ENCODE results near the gene DNAJB6. TPM values are rescaled to one million over a fixed set of nuclear protein-coding genes. Genes with fewer than 3 reads are reported as not detected.

DNAJB6 gene
- total RNA-seq, 5 donors from 2014 or later (not counting 1 experiment from before 2014, with no cell fraction given) = 80.7 to 195 (median 89.1) TPM

DNA sequence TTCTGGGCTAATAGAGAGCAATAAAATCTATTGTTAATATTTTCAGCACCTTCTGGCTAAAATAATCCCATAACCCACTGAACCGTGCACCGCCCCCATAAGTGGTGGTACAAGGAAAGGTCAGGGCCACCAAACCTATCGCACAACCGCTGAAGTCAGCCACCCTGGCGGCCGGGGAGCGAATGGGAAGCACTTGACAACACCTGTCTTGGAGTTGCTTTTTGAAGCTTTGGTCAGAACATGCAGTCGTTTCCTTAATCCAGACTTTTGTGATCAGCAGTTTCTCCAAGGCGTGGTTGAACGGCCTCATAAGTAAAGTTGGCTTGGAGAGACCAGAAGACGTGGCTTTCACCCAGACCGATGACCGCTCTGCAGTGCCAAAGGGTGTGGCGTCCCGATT is 97.4 kb downstream of the DNAJB6 start:
- no peaks in the 10 kb centered on the region for H3K9me3 ChIP-seq
- POLR2A ChIA-PET = no interaction called here
- H3K4me1 Mint-ChIP-seq = peaks cover 13 to 19% (median 15%) of the 10 kb centered on the region in 3 donors
- no peaks in the 10 kb centered on the region for H3K36me3 ChIP-seq (ENCODE audit: control insufficient read depth in 2 of 2, extremely low read depth in 1 of 2, insufficient read depth in 1 of 2, low read length in 1 of 2)
- CTCF ChIA-PET = interaction anchor here in 1 of 2 donors (0.6 kb wide), 1 partner anchor 244 kb away, joined by 3 read pairs; no protein-coding TSS in a partner anchor
- no peak overlapping the region for H3K27ac ChIP-seq (ENCODE audit: low read length)
- DNase-seq (peak in 1 of 35 experiments; percentile 7), ATAC-seq (replicated peaks in 1 of 4) (no peak)
- no peaks in the 10 kb centered on the region for H3K9me3 Mint-ChIP-seq
- no peak overlapping the region for H3K4me3 ChIP-seq (ENCODE audit: control insufficient read depth in 1 of 2, extremely low read depth in 1 of 2, low read length in 1 of 2)
- peaks cover 0 to 19% of the 10 kb centered on the region in 2 experiments for H3K27me3 ChIP-seq (replicated peaks in 1 of 2; ENCODE audit: control insufficient read depth in 2 of 2, extremely low read depth in 1 of 2, insufficient read depth in 2 of 2, low read length in 1 of 2)
- H3K36me3 Mint-ChIP-seq = no peaks in the 10 kb centered on the region
- H3K27ac Mint-ChIP-seq = no peak overlapping the region
- H3K27me3 Mint-ChIP-seq = no peaks in the 10 kb centered on the region
- WGBS (ENCODE audit: insufficient coverage) = 79% methylated on average over 8 of the region's 15 CpGs
- H3K4me1 ChIP-seq (ENCODE audit: control insufficient read depth in 1 of 2, extremely low read depth in 1 of 2, insufficient read depth in 2 of 2, low read length in 2 of 2) = peaks cover 0 to 13% of the 10 kb centered on the region in 2 experiments
- H3K4me3 Mint-ChIP-seq = no peak overlapping the region

DNA sequence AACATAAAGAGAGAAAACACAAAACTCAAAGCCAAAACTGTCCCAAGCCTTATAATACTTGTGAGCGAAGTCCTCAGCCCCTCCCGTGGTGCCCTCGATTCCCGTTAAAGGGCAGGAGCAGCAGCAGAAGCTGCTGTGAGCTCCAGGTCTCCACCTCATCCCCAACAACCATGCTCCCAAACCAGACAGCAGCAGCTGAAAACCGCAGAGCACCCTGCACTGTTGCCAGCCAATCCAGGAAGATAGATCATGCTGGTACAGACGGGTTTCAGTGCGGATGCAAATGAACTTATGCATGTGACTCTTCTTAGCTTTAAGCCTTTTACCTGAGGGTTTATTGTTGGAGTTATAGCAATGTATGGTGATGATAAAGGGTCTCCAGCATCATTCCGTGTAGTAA is 97.9 kb downstream of the DNAJB6 start:
- WGBS (ENCODE audit: insufficient coverage) = 86% methylated on average over 8 of the region's 8 CpGs
- no peaks in the 10 kb centered on the region for H3K36me3 Mint-ChIP-seq
- ATAC-seq (replicated peaks in 1 of 4) (no peak), DNase-seq (no peak)
- H3K27ac ChIP-seq (ENCODE audit: low read length) = no peak overlapping the region
- no peak overlapping the region for H3K4me3 Mint-ChIP-seq
- peaks cover 0 to 19% of the 10 kb centered on the region in 2 experiments for H3K27me3 ChIP-seq (replicated peaks in 1 of 2; ENCODE audit: control insufficient read depth in 2 of 2, extremely low read depth in 1 of 2, insufficient read depth in 2 of 2, low read length in 1 of 2)
- no peaks in the 10 kb centered on the region for H3K27me3 Mint-ChIP-seq
- H3K27ac Mint-ChIP-seq = no peak overlapping the region
- no peaks in the 10 kb centered on the region for H3K9me3 Mint-ChIP-seq
- H3K4me3 ChIP-seq (ENCODE audit: control insufficient read depth in 1 of 2, extremely low read depth in 1 of 2, low read length in 1 of 2) = no peak overlapping the region
- CTCF ChIA-PET = interaction anchor here in 1 of 2 donors (0.6 kb wide), 1 partner anchor 243 kb away, joined by 3 read pairs; no protein-coding TSS in a partner anchor
- H3K36me3 ChIP-seq (ENCODE audit: control insufficient read depth in 2 of 2, extremely low read depth in 1 of 2, insufficient read depth in 1 of 2, low read length in 1 of 2) = no peaks in the 10 kb centered on the region
- peaks cover 13 to 19% (median 15%) of the 10 kb centered on the region in 3 donors for H3K4me1 Mint-ChIP-seq
- peaks cover 0 to 13% of the 10 kb centered on the region in 2 experiments for H3K4me1 ChIP-seq (ENCODE audit: control insufficient read depth in 1 of 2, extremely low read depth in 1 of 2, insufficient read depth in 2 of 2, low read length in 2 of 2)
- POLR2A ChIA-PET = no interaction called here
- no peaks in the 10 kb centered on the region for H3K9me3 ChIP-seq

DNA sequence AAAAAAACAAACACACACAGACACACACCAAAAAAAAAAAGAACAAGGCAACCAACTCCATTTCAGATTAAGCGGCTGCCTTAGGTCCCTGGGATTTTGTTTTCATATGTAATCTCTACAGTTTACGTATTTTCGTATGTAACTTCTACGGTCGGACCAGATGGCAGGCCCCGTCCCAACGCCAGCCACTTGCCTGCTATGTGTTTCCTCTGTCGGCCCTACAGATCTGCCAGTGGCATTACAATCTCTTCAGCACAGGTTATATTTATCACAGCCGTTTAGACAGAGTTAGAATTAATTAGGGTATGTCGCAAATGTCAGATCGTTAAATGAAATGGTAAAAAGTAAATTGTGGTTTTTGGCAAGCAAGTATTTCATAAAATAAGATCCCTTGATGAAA is 99.3 kb downstream of the DNAJB6 start:
- Mint-ChIP-seq H3K4me1 (peaks cover 13 to 19% (median 15%) of the 10 kb centered on the region in 3 donors), H3K9me3 (no peaks in the 10 kb centered on the region), H3K27ac (peak overlapping the region in 1 of 2 donors; percentile 0), H3K36me3 (no peaks in the 10 kb centered on the region), H3K4me3 (no peak overlapping the region), H3K27me3 (no peaks in the 10 kb centered on the region)
- POLR2A ChIA-PET = interaction anchor here in 1 of 2 donors (0.5 kb wide), 1 partner anchor 26 kb away, joined by 3 read pairs; no protein-coding TSS in a partner anchor
- DNase-seq (no peak), ATAC-seq (replicated peaks in 1 of 4) (no peak)
- peaks cover 0 to 13% of the 10 kb centered on the region in 2 experiments for H3K4me1 ChIP-seq (ENCODE audit: control insufficient read depth in 1 of 2, extremely low read depth in 1 of 2, insufficient read depth in 2 of 2, low read length in 2 of 2)
- H3K9me3 ChIP-seq = no peaks in the 10 kb centered on the region
- no peaks in the 10 kb centered on the region for H3K36me3 ChIP-seq (ENCODE audit: control insufficient read depth in 2 of 2, extremely low read depth in 1 of 2, insufficient read depth in 1 of 2, low read length in 1 of 2)
- H3K4me3 ChIP-seq (ENCODE audit: control insufficient read depth in 1 of 2, extremely low read depth in 1 of 2, low read length in 1 of 2) = no peak overlapping the region
- CTCF ChIA-PET = interaction anchor here (0.6 to 0.7 kb wide), 4 partner anchors 22 to 187 kb away, joined by 3 read pairs; no protein-coding TSS in a partner anchor
- 97% methylated on average over 6 of the region's 11 CpGs for WGBS (ENCODE audit: insufficient coverage)
- H3K27ac ChIP-seq (ENCODE audit: low read length) = no peak overlapping the region
- peaks cover 0 to 21% of the 10 kb centered on the region in 2 experiments for H3K27me3 ChIP-seq (replicated peaks in 1 of 2; ENCODE audit: control insufficient read depth in 2 of 2, extremely low read depth in 1 of 2, insufficient read depth in 2 of 2, low read length in 1 of 2)

DNA sequence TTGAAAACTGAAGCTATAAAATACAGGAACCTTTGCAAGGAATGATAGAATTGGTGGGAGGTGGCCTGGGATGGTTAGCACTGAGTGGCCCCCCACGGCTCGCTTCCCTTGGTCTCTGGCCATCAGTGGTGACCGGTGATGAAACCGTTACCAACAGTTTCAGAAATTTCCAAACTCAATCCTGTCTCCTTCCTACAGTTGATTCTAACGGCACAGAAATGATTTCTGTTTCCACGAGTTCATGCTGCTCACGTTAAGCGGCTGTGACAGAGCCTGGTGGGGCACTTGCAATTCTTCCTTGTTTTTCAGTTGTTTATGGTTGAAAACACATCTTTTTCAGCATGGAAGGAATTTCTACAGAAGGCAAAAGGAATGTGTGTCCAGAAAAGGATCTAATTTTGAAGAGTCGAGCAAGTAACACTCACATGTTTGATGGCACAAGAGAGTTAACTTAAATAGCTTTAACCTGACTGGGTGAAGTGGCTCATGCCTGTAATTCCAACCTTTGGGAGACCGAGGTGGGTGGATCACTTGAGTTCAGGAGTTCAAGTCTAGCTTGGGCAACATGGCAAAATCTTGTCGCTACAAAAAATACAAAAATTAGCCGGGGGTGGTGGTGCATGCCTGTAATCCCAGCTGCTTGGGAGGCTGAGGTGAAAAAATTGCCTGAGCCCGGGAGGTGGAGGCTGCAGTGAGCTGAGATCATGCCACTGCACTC is 100.1 kb downstream of the DNAJB6 start:
- no peak overlapping the region for H3K4me3 Mint-ChIP-seq
- ChIA-PET CTCF (interaction anchor here in 1 of 2 donors (0.6 kb wide), 1 partner anchor 11 kb away, joined by 3 read pairs; no protein-coding TSS in a partner anchor), POLR2A (interaction anchor here (0.5 to 0.6 kb wide), 2 partner anchors 15 to 25 kb away, joined by 3 to 5 read pairs; no protein-coding TSS in a partner anchor)
- H3K36me3 Mint-ChIP-seq = no peaks in the 10 kb centered on the region
- no peaks in the 10 kb centered on the region for H3K27me3 Mint-ChIP-seq
- H3K9me3 Mint-ChIP-seq = no peaks in the 10 kb centered on the region
- peak in 1 of 35 experiments; percentile 2 for DNase-seq
- Histone ChIP-seq H3K27ac (ENCODE audit: low read length) (no peak overlapping the region), H3K36me3 (ENCODE audit: control insufficient read depth in 2 of 2, extremely low read depth in 1 of 2, insufficient read depth in 1 of 2, low read length in 1 of 2) (no peaks in the 10 kb centered on the region), H3K27me3 (replicated peaks in 1 of 2; ENCODE audit: control insufficient read depth in 2 of 2, extremely low read depth in 1 of 2, insufficient read depth in 2 of 2, low read length in 1 of 2) (peaks cover 0 to 21% of the 10 kb centered on the region in 2 experiments), H3K4me3 (ENCODE audit: control insufficient read depth in 1 of 2, extremely low read depth in 1 of 2, low read length in 1 of 2) (no peak overlapping the region), H3K9me3 (no peaks in the 10 kb centered on the region), H3K4me1 (ENCODE audit: control insufficient read depth in 1 of 2, extremely low read depth in 1 of 2, insufficient read depth in 2 of 2, low read length in 2 of 2) (peaks cover 0 to 13% of the 10 kb centered on the region in 2 experiments)
- H3K4me1 Mint-ChIP-seq = peaks cover 13 to 19% (median 15%) of the 10 kb centered on the region in 3 donors
- H3K27ac Mint-ChIP-seq = peak overlapping the region in 1 of 2 donors; percentile 45
- no peak for ATAC-seq (replicated peaks in 1 of 4)
- WGBS (ENCODE audit: insufficient coverage) = 84% methylated on average over 8 of the region's 13 CpGs

DNA sequence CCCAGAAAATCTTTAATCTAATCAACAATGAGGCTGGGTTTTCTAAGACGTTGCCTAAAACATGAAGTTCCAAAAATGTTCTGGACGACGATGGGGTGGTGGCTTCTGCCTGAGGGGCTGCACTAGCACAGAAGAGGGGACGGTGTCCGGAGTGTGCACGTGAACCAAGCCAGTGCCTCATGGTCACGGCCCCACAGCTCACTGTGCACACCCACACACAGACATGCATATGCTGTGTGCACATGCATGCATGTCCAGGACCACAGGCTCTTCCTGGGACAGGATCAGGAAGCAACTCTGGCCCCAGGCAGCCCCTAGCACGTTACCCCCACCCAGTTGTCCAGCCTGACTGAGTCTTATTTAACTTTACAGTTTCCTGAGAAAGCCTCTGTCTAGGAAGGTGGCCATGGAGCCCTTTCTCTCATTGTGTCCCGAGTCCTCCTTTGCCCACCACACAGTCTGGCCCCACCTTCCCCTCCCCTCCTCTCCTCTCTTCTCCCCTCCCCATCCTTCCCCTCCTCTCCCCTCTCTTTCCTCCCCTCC is 100.8 kb downstream of the DNAJB6 start:
- Mint-ChIP-seq H3K9me3 (no peaks in the 10 kb centered on the region), H3K4me1 (peaks cover 10 to 14% (median 11%) of the 10 kb centered on the region in 3 donors), H3K27ac (no peak overlapping the region), H3K36me3 (no peaks in the 10 kb centered on the region), H3K4me3 (no peak overlapping the region), H3K27me3 (no peaks in the 10 kb centered on the region)
- CTCF ChIA-PET = interaction anchor here in 1 of 2 donors (0.6 kb wide), 1 partner anchor 10 kb away, joined by 3 read pairs; no protein-coding TSS in a partner anchor
- no peak overlapping the region for H3K4me3 ChIP-seq (ENCODE audit: control insufficient read depth in 1 of 2, extremely low read depth in 1 of 2, low read length in 1 of 2)
- no peaks in the 10 kb centered on the region for H3K9me3 ChIP-seq
- POLR2A ChIA-PET = interaction anchor here (0.6 kb wide), 2 partner anchors 16 to 145 kb away, joined by 5 read pairs; no protein-coding TSS in a partner anchor
- H3K27ac ChIP-seq (ENCODE audit: low read length) = no peak overlapping the region
- DNase-seq (no peak), ATAC-seq (replicated peaks in 1 of 4) (no peak)
- peaks cover 0 to 14% of the 10 kb centered on the region in 2 experiments for H3K27me3 ChIP-seq (replicated peaks in 1 of 2; ENCODE audit: control insufficient read depth in 2 of 2, extremely low read depth in 1 of 2, insufficient read depth in 2 of 2, low read length in 1 of 2)
- 84% methylated on average over 8 of the region's 9 CpGs for WGBS (ENCODE audit: insufficient coverage)
- H3K36me3 ChIP-seq (ENCODE audit: control insufficient read depth in 2 of 2, extremely low read depth in 1 of 2, insufficient read depth in 1 of 2, low read length in 1 of 2) = no peaks in the 10 kb centered on the region
- peaks cover 0 to 9% of the 10 kb centered on the region in 2 experiments for H3K4me1 ChIP-seq (ENCODE audit: control insufficient read depth in 1 of 2, extremely low read depth in 1 of 2, insufficient read depth in 2 of 2, low read length in 2 of 2)

Measured in T-cell (primary cell).